ENCODE results near the gene CYP2A13.
"Not testable (repeated sequence)": the region's sequence is repeated elsewhere in the genome, so short reads cannot be mapped to it uniquely, and the experiment has no call there.

CYP2A13 gene

DNA sequence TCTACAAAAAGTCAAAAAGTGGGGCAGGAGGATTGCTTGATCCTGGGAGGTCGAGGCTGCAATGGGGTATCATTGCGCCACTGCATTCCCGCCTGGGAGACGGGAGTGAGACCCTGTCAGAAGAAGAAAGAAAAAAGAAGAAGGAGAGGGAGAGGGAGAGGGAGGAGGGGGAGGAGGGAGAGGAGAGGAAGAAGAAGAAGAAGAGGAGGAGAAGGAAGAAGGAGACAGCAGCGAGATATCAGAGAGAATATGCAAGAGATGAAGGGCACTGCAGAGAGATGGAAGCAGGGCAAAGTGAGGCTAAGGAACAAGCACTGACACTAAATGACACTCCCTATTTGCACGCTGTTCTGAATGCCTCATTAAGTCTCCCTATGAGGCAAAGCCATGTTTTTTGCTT lies 40.4 kb downstream of the CYP2A13 start:
- ChIA-PET POLR2A (no interaction called here), CTCF (no interaction called here)
- no peak for DNase-seq (ENCODE audit: extremely low spot score)
- TF ChIP-seq CTBP1 (IDR thresholded peaks at IDR 0.05; ENCODE audit: borderline replicate concordance) = no peak
- TF ChIP-seq ELF4 (IDR thresholded peaks at IDR 0.05) = no peak
- no peak for TF ChIP-seq HDGF (IDR thresholded peaks at IDR 0.05; ENCODE audit: borderline replicate concordance)
- TF ChIP-seq NFRKB (IDR thresholded peaks at IDR 0.05) = no peak
- no peak for TF ChIP-seq L3MBTL2 (conservative IDR thresholded peaks at IDR 0.05)
- TF ChIP-seq TARDBP (IDR thresholded peaks at IDR 0.05) = no peak
- TF ChIP-seq FOXK2 (IDR thresholded peaks at IDR 0.05) = no peak
- TF ChIP-seq LEF1 (IDR thresholded peaks at IDR 0.05; ENCODE audit: borderline replicate concordance) = no peak
- no peak for TF ChIP-seq SUZ12 (IDR thresholded peaks at IDR 0.05)
- TF ChIP-seq ZNF384 (IDR thresholded peaks at IDR 0.05) = no peak
- TF ChIP-seq FOXA1 (IDR thresholded peaks at IDR 0.05) = no peak
- no peak for TF ChIP-seq FOXM1 (IDR thresholded peaks at IDR 0.05; ENCODE audit: borderline replicate concordance)
- TF ChIP-seq BHLHE40 (IDR thresholded peaks at IDR 0.05; ENCODE audit: borderline replicate concordance) = no peak

DNA sequence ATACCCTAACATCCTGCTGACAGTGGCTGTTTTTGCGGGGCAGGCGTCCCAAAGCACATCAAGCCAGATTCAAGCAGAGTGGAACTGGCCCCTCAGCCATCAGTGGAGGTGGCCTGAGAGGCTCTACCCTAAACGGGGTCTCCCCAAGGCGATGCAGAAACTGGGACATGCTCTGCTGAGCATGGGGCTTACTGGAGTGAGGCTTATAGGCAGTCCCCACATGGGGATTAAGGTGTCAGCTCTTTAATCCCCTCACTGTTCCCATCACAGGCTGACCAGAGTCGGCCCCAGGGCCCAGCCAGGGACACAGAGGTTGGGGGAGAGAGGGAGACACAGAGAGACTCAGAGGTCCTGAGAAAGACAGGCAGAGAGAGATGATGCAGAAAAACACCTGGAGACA lies 42.9 kb downstream of the CYP2A13 start:
- ChIA-PET POLR2A (no interaction called here), CTCF (no interaction called here)
- DNase-seq (ENCODE audit: extremely low spot score) = no peak
- TF ChIP-seq FOXM1 (IDR thresholded peaks at IDR 0.05; ENCODE audit: borderline replicate concordance) (no peak), SUZ12 (IDR thresholded peaks at IDR 0.05) (no peak), ELF4 (IDR thresholded peaks at IDR 0.05) (no peak), TARDBP (IDR thresholded peaks at IDR 0.05) (no peak), FOXK2 (IDR thresholded peaks at IDR 0.05) (no peak), CTBP1 (IDR thresholded peaks at IDR 0.05; ENCODE audit: borderline replicate concordance) (no peak), LEF1 (IDR thresholded peaks at IDR 0.05; ENCODE audit: borderline replicate concordance) (no peak)
- TF ChIP-seq, protein P1, sequence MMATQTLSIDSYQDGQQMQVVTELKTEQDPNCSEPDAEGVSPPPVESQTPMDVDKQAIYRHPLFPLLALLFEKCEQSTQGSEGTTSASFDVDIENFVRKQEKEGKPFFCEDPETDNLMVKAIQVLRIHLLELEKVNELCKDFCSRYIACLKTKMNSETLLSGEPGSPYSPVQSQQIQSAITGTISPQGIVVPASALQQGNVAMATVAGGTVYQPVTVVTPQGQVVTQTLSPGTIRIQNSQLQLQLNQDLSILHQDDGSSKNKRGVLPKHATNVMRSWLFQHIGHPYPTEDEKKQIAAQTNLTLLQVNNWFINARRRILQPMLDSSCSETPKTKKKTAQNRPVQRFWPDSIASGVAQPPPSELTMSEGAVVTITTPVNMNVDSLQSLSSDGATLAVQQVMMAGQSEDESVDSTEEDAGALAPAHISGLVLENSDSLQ (IDR thresholded peaks at IDR 0.05) = no peak

DNA sequence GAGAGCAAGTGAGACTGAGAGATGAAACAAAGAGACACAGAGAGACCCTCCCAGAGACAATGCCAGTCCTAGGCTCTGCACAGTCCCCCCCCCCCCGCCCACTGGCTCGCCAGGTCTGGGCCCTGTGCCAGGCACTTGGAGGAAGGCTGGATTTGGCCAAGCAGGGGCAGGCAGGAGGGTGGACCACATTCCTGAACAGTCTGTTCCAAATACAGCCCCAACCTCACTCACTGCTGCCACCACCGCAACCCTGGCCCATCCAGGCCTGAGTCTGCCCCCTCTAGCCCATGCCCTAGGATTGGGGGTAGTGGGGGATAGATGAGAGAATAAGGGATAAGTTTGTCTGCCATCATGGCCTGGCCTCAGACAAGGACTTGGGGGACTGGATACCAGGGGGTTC lies 45.0 kb downstream of the CYP2A13 start:
- CTCF ChIA-PET = no interaction called here
- no peak for DNase-seq (ENCODE audit: extremely low spot score)
- no peak for TF ChIP-seq SP1 (IDR thresholded peaks at IDR 0.05)

DNA sequence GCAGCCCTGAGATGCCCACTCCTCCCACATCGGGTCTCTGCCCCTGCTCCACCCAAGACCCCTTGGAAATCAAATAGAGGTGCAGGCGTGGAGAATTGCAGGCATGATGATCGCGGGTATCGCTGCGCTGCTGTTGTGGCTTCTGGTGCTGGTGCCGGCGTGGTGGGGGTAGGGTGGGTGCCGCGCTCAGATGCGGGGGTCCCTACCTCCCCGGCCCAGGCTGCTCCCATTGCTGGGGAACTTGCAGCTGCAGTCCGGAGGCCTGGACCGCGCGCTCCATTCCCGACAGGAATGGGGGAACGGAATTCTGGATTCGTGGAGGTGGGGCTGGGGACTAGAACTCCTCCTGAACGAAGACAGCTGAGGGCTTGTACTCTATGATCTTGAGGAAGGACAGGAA lies 46.4 kb downstream of the CYP2A13 start:
- no peak for DNase-seq (ENCODE audit: extremely low spot score)
- POLR2A ChIA-PET = no interaction called here
- TF ChIP-seq FOXA1 (IDR thresholded peaks at IDR 0.05) = no peak
- no peak for TF ChIP-seq ELF4 (IDR thresholded peaks at IDR 0.05)
- no peak for TF ChIP-seq CTBP1 (IDR thresholded peaks at IDR 0.05; ENCODE audit: borderline replicate concordance)
- TF ChIP-seq LEF1 (IDR thresholded peaks at IDR 0.05; ENCODE audit: borderline replicate concordance) = no peak
- no peak for TF ChIP-seq L3MBTL2 (conservative IDR thresholded peaks at IDR 0.05)
- no peak for TF ChIP-seq SUZ12 (IDR thresholded peaks at IDR 0.05)
- TF ChIP-seq, protein P1 (IDR thresholded peaks at IDR 0.05) = no peak
- TF ChIP-seq TARDBP (IDR thresholded peaks at IDR 0.05) = no peak
- no peak for TF ChIP-seq ZNF384 (IDR thresholded peaks at IDR 0.05)
- no peak for TF ChIP-seq HDGF (IDR thresholded peaks at IDR 0.05; ENCODE audit: borderline replicate concordance)
- no peak for TF ChIP-seq FOXK2 (IDR thresholded peaks at IDR 0.05)
- no peak for TF ChIP-seq FOXM1 (IDR thresholded peaks at IDR 0.05; ENCODE audit: borderline replicate concordance)
- TF ChIP-seq SP1 (IDR thresholded peaks at IDR 0.05) = no peak
- TF ChIP-seq NFRKB (IDR thresholded peaks at IDR 0.05) = no peak
- TF ChIP-seq ARNT (IDR thresholded peaks at IDR 0.05) = no peak
- TF ChIP-seq BHLHE40 (IDR thresholded peaks at IDR 0.05; ENCODE audit: borderline replicate concordance) = no peak
- CTCF ChIA-PET = no interaction called here

More for the DNA sequence above, 45.0 kb downstream of the CYP2A13 start:
- POLR2A ChIA-PET = no interaction called here

DNA sequence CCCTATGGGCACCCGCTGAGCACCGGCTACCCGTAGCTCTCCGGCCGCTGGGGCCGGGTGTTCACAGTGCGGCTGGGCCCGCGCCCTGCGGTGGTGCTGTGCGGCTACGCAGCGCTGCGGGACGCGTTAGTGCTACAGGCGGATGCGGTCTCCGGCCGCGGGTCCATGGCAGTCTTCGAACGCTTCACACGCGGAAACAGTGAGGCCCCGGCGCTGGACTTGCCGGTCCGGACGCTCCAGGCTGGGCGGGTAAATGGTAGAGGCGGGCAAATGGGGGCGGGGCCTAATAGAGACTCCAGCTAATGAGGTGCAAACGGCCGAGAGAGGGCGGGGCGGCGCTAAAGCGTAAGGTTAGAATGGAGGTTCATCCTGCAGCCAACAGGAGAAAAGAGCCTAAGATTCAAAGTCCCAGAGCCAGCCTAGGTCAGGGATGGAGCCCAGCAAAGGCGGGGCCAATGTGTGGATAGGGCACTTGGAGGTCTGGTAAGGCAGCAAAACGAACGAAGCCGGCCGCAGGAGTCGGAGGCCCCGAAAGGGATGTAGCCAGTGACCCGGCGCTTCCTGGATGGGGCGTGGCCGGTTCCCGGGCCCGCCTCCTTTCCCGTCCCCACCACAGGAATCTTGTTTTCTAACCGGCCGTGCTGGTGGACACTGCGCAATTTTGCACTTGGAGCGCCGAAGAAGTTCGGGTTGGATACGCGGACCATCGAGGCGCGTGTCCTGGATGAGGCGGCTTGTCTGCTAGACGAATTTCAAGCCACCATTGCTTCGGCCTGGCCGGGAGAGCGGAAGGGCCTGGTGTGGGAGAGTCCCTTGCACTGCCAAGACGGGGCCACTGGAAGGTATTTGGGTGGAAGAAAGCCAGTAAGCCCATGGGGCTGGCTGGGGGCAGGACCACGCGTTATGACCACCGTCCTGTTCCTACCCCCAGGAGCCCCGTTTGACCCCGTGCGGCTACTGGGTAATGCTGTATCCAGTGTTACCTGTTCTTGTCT lies 47.4 kb downstream of the CYP2A13 start:
- CTCF ChIA-PET; DNase-seq (ENCODE audit: extremely low spot score); POLR2A ChIA-PET: not testable (repeated sequence)

DNA sequence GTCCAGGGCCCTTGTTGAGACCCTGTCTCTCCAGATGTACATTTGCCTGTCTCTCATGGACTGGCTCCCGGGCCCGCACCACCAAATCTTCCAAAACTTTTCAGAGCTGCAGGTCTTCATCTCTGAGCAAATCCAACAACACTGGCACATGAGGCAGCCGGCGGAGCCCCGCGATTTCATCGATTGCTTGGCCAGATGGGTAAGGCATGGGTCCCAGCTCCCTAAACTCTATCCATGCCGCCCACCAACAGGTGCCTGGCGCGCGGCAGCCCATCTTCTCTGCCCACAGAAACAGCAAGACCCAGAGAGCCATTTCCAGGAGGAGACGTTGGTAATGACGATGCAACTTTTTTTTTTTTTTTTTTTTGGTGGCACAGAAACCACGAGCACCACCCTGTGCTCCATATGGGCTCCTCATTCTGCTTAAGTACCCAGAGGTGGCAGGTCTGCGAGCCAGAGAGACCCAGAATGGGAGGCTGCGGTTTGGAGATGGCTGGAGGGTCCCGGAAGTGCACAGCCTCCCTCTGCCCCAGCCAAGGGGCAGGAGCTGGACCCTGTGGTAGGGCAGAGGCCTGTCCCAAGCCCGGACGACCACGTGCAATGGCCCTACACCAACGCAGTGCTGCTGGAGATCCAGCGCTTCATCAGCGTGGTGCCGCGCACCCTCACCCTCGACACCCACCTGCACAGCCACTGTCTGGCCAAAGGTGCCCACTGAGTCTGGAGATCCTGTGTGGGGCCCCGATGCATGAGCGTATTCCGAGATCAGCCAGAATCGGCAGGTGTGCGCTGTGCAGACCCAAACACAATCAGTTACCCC lies 48.6 kb downstream of the CYP2A13 start:
- ChIA-PET POLR2A (no interaction called here), CTCF (no interaction called here)
- DNase-seq (ENCODE audit: extremely low spot score) = no peak
- TF ChIP-seq ARNT (IDR thresholded peaks at IDR 0.05) = no peak
- no peak for TF ChIP-seq NFRKB (IDR thresholded peaks at IDR 0.05)
- no peak for TF ChIP-seq LEF1 (IDR thresholded peaks at IDR 0.05; ENCODE audit: borderline replicate concordance)
- no peak for TF ChIP-seq HDGF (IDR thresholded peaks at IDR 0.05; ENCODE audit: borderline replicate concordance)
- TF ChIP-seq FOXA1 (IDR thresholded peaks at IDR 0.05) = no peak
- no peak for TF ChIP-seq ZNF384 (IDR thresholded peaks at IDR 0.05)
- TF ChIP-seq FOXK2 (IDR thresholded peaks at IDR 0.05) = no peak
- TF ChIP-seq L3MBTL2 (conservative IDR thresholded peaks at IDR 0.05) = no peak
- TF ChIP-seq, protein P1 (IDR thresholded peaks at IDR 0.05) = no peak
- no peak for TF ChIP-seq FOXM1 (IDR thresholded peaks at IDR 0.05; ENCODE audit: borderline replicate concordance)
- no peak for TF ChIP-seq CTBP1 (IDR thresholded peaks at IDR 0.05; ENCODE audit: borderline replicate concordance)
- TF ChIP-seq BHLHE40 (IDR thresholded peaks at IDR 0.05; ENCODE audit: borderline replicate concordance) = no peak
- no peak for TF ChIP-seq SP1 (IDR thresholded peaks at IDR 0.05)

Measured in HEK293T (cell line).